ENCODE measurements around the gene CNTRL.

DNA sequence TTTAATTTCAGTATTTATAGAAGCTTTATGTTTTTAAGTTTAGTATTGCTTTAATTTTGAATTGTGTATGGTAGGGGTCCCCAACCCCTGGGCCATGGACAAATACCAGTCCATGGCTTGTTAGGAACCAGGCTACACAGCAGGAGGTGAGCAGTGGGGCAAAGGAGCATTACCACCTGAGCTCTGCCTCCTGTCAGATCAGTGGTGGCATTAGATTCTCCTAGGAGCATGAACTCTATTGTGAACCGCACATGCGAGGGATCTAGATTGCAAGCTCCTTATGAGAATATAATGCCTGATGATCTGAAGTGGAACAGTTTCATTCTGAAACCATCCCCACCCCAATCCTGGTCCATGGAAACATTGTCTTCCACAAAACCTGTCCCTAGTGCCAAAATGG is 26.6 kb upstream of the CNTRL start:
- TF ChIP-seq, protein P1, sequence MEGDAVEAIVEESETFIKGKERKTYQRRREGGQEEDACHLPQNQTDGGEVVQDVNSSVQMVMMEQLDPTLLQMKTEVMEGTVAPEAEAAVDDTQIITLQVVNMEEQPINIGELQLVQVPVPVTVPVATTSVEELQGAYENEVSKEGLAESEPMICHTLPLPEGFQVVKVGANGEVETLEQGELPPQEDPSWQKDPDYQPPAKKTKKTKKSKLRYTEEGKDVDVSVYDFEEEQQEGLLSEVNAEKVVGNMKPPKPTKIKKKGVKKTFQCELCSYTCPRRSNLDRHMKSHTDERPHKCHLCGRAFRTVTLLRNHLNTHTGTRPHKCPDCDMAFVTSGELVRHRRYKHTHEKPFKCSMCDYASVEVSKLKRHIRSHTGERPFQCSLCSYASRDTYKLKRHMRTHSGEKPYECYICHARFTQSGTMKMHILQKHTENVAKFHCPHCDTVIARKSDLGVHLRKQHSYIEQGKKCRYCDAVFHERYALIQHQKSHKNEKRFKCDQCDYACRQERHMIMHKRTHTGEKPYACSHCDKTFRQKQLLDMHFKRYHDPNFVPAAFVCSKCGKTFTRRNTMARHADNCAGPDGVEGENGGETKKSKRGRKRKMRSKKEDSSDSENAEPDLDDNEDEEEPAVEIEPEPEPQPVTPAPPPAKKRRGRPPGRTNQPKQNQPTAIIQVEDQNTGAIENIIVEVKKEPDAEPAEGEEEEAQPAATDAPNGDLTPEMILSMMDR (IDR thresholded peaks at IDR 0.05; ENCODE audit: poor library complexity): no peak
- no peak for TF ChIP-seq EZH2 (IDR thresholded peaks at IDR 0.05; ENCODE audit: borderline replicate concordance)

All from hepatocyte (in vitro differentiated cells).